Measurements from ENCODE around the gene TEX19.

- TF ChIP-seq PHF8 (conservative IDR thresholded peaks at IDR 0.05; ENCODE audit: low read depth, low read length), result no peak
- no peak for TF ChIP-seq RFX5 (IDR thresholded peaks at IDR 0.05; ENCODE audit: borderline replicate concordance, low read depth, low read length)
- TF ChIP-seq CTCF (IDR thresholded peaks at IDR 0.05; ENCODE audit: control extremely low read depth in 1 of 3, insufficient read depth in 1 of 3, low read depth in 1 of 3, low read length in 3 of 3), result no peak
- TF ChIP-seq ATF3 (IDR thresholded peaks at IDR 0.05; ENCODE audit: insufficient read depth, low read depth, low read length), result no peak
These were observed 15.5 kb upstream of the TEX19 start for GRCh38 chr17:82343560-82343959.
